H9 (cell line): ENCODE measurements around the gene IPO11. TPM values are rescaled to one million over a fixed set of nuclear protein-coding genes. Genes with fewer than 3 reads are reported as not detected.

Experiments
- DNase-seq: peaks from one replicate; pipeline ENCODE4 v3.0.0-alpha.2; 2017
- H2AFZ ChIP-seq: one replicate; pipeline ENCODE4 v1.6.1; 2013; ENCODE audit warnings: mild to moderate bottlenecking, low read length, control low read depth, moderate library complexity
- H2AK5ac ChIP-seq: 2 replicates; pipeline ENCODE4 v1.6.1; 2013; ENCODE audit warnings: low read length, control low read depth, mixed read lengths; ENCODE audit not compliant: insufficient read length
- H2BK120ac ChIP-seq: one replicate; pipeline ENCODE4 v1.6.1; 2013; ENCODE audit warnings: low read depth, mild to moderate bottlenecking, low read length, control low read depth, inconsistent platforms; ENCODE audit not compliant: poor library complexity, severe bottlenecking
- H2BK12ac ChIP-seq: 2 replicates; pipeline ENCODE4 v1.6.1; 2013; ENCODE audit warnings: low read length, control low read depth, mixed read lengths, low read depth; ENCODE audit not compliant: insufficient read length
- H2BK15ac ChIP-seq: 2 replicates; pipeline ENCODE4 v1.6.1; 2013; ENCODE audit warnings: low read depth, low read length, control low read depth
- H2BK20ac ChIP-seq: one replicate; pipeline ENCODE4 v1.6.1; 2013; ENCODE audit warnings: low read depth, mild to moderate bottlenecking, low read length, control low read depth, inconsistent platforms; ENCODE audit not compliant: poor library complexity, severe bottlenecking
- H2BK5ac ChIP-seq: 2 replicates; pipeline ENCODE4 v1.6.1; 2013; ENCODE audit warnings: low read length, control low read depth, mixed read lengths; ENCODE audit not compliant: insufficient read length
- H3K14ac ChIP-seq: 2 replicates; pipeline ENCODE4 v1.6.1; 2013; ENCODE audit warnings: low read length, control low read depth; ENCODE audit not compliant: insufficient read depth
- H3K18ac ChIP-seq: 2 replicates; pipeline ENCODE4 v1.6.1; 2013; ENCODE audit warnings: low read depth, mild to moderate bottlenecking, mixed read lengths, low read length, control low read depth; ENCODE audit not compliant: insufficient read length
- H3K23ac ChIP-seq: 2 replicates; pipeline ENCODE4 v1.6.1; 2013; ENCODE audit warnings: low read length, control low read depth, mixed read lengths, low read depth; ENCODE audit not compliant: insufficient read length
- H3K23me2 ChIP-seq: 2 replicates; pipeline ENCODE4 v1.6.1; 2013; ENCODE audit warnings: low read depth, mild to moderate bottlenecking, mixed read lengths, low read length, control low read depth; ENCODE audit not compliant: insufficient read length, poor library complexity, severe bottlenecking
- H3K27ac ChIP-seq: 2 replicates; pipeline ENCODE4 v1.5.1; 2013; ENCODE audit warnings: low read length, control low read depth, mixed read lengths, low read depth; ENCODE audit not compliant: insufficient read length
- H3K27me3 ChIP-seq: 2 replicates; pipeline ENCODE4 v1.6.1; 2013; ENCODE audit warnings: low read length, control low read depth, inconsistent platforms; ENCODE audit not compliant: insufficient read depth
- H3K4ac ChIP-seq: 2 replicates; pipeline ENCODE4 v1.6.1; 2013; ENCODE audit warnings: low read depth, mild to moderate bottlenecking, control low read depth, inconsistent platforms, low read length, moderate library complexity
- H3K4me1 ChIP-seq: 2 replicates; pipeline ENCODE4 v1.6.1; 2013; ENCODE audit warnings: low read length, control low read depth, inconsistent platforms; ENCODE audit not compliant: insufficient read depth
- H3K4me2 ChIP-seq: 2 replicates; pipeline ENCODE4 v1.6.1; 2013; ENCODE audit warnings: low read length, control low read depth, mixed read lengths; ENCODE audit not compliant: insufficient read length, insufficient read depth
- H3K56ac ChIP-seq: 2 replicates; pipeline ENCODE4 v1.6.1; 2013; ENCODE audit warnings: low read depth, mild to moderate bottlenecking, mixed read lengths, low read length, control low read depth; ENCODE audit not compliant: insufficient read length
- H3K79me1 ChIP-seq: 2 replicates; pipeline ENCODE4 v1.6.1; 2013; ENCODE audit warnings: low read depth, mild to moderate bottlenecking, moderate library complexity, low read length, control low read depth, inconsistent platforms; ENCODE audit not compliant: insufficient read depth, poor library complexity, severe bottlenecking
- H3K79me2 ChIP-seq: 2 replicates; pipeline ENCODE4 v1.6.1; 2013; ENCODE audit warnings: low read length, control low read depth, inconsistent platforms; ENCODE audit not compliant: insufficient read depth
- H3K9ac ChIP-seq: 2 replicates; pipeline ENCODE4 v1.6.1; 2013; ENCODE audit warnings: low read length, control low read depth, mixed read lengths; ENCODE audit not compliant: insufficient read length; ENCODE audit errors: extremely low read depth
- H3K9me3 ChIP-seq: one replicate; pipeline ENCODE4 v1.6.1; 2013; ENCODE audit warnings: low read depth, low read length, inconsistent platforms; ENCODE audit not compliant: control insufficient read depth
- H3T11ph ChIP-seq: one replicate; pipeline ENCODE4 v1.6.1; 2013; ENCODE audit warnings: mild to moderate bottlenecking, low read length, control low read depth, inconsistent platforms
- H4K20me1 ChIP-seq: one replicate; pipeline ENCODE4 v1.6.1; 2013; ENCODE audit not compliant: control insufficient read depth, insufficient read length, insufficient read depth
- H4K5ac ChIP-seq: 2 replicates; pipeline ENCODE4 v1.6.1; 2013; ENCODE audit warnings: low read depth, mild to moderate bottlenecking, mixed read lengths, low read length, control low read depth; ENCODE audit not compliant: insufficient read length
- H4K8ac ChIP-seq: replicated peaks from 2 replicates; pipeline ENCODE4 v1.6.1; 2013; ENCODE audit warnings: low read length, control low read depth, mixed read lengths, low read depth; ENCODE audit not compliant: insufficient read length
- H4K91ac ChIP-seq: 2 replicates; pipeline ENCODE4 v1.6.1; 2013; ENCODE audit warnings: low read depth, mild to moderate bottlenecking, moderate library complexity, mixed read lengths, low read length, control low read depth; ENCODE audit not compliant: insufficient read length
- H3K27ac Mint-ChIP-seq, 3 experiments: 2 replicates in 2 of 3; 3 replicates in 1 of 3; pipeline ENCODE4 v1.8.0; 2020 to 2021; ENCODE audit warnings: mixed read lengths in 3 of 3, mild to moderate bottlenecking in 1 of 3, moderate library complexity in 1 of 3
- H3K27me3 Mint-ChIP-seq: 2 replicates; pipeline ENCODE4 v1.8.0; 2021; ENCODE audit warnings: low read depth, mild to moderate bottlenecking, moderate library complexity, mixed read lengths
- H3K36me3 Mint-ChIP-seq, 3 experiments: 2 replicates in 2 of 3; 3 replicates in 1 of 3; pipeline ENCODE4 v1.8.0; 2020 to 2021; ENCODE audit warnings: low read depth in 3 of 3, mixed read lengths in 3 of 3; ENCODE audit not compliant: insufficient read depth in 1 of 3
- H3K4me1 Mint-ChIP-seq, 2 experiments: 2 replicates each; pipeline ENCODE4 v1.8.0; 2020; ENCODE audit warnings: mixed read lengths in 2 of 2
- H3K4me3 Mint-ChIP-seq, 2 experiments: 2 replicates in 1 of 2; 3 replicates in 1 of 2; pipeline ENCODE4 v1.8.0; 2020 to 2021; ENCODE audit warnings: mild to moderate bottlenecking in 2 of 2, mixed read lengths in 2 of 2, moderate library complexity in 1 of 2
- H3K9me3 Mint-ChIP-seq, 2 experiments: 2 replicates in 1 of 2; 3 replicates in 1 of 2; pipeline ENCODE4 v1.8.0; 2020; ENCODE audit warnings: mild to moderate bottlenecking in 2 of 2, mixed read lengths in 2 of 2, moderate library complexity in 1 of 2
- CTCF ChIP-seq: fragments of 200-600 bp; sonication (generic); conservative IDR thresholded peaks from 3 replicates; pipeline ENCODE4 v1.8.0; 2021; ENCODE audit warnings: antibody characterized with exemption, mild to moderate bottlenecking
- WGBS: extraction: QIAGEN DNeasy Blood & Tissue Kit; methylation state at CpG from one replicate; pipeline ENCODE4 v1.1.7; 2013; ENCODE audit warnings: missing lambda C conversion rate, low lambda C conversion rate, mixed read lengths; ENCODE audit not compliant: insufficient read length; ENCODE audit errors: extremely low coverage; 5-methylcytosine and 5-hydroxymethylcytosine counted together
- total RNA-seq: library from RNA; stranded (reverse); gene quantifications from 2 replicates; pipeline ENCODE4 v1.2.1, GENCODE V29; 2021

IPO11 gene
- total RNA-seq, 1 experiment from 2014 or later = 63.0 TPM

GRCh38 chr5:62450259-62450658 is 37.7 kb downstream of the IPO11 start:
- H3K14ac ChIP-seq = no peak overlapping the region
- Mint-ChIP-seq H3K27ac (no peak overlapping the region), H3K9me3 (no peaks in the 10 kb centered on the region), H3K4me1 (no peaks in the 10 kb centered on the region), H3K4me3 (no peak overlapping the region), H3K36me3 (peaks cover 11 to 39% (median 23%) of the 10 kb centered on the region in 3 experiments; a peak in 6 of 7 replicates), H3K27me3 (no peaks in the 10 kb centered on the region)
- H2AFZ ChIP-seq = no peak overlapping the region
- no peak overlapping the region for H4K5ac ChIP-seq
- H3K23ac ChIP-seq = no peak overlapping the region
- no peaks in the 10 kb centered on the region for H3K4me1 ChIP-seq
- no peak overlapping the region for H3K27ac ChIP-seq
- no peak overlapping the region for H3K9ac ChIP-seq
- no peaks in the 10 kb centered on the region for H3K9me3 ChIP-seq
- no peak overlapping the region for H3T11ph ChIP-seq
- H2BK5ac ChIP-seq = no peak overlapping the region
- no peak overlapping the region for H2BK15ac ChIP-seq
- no peak overlapping the region for H2BK120ac ChIP-seq
- no peak overlapping the region for H4K8ac ChIP-seq
- no peak for DNase-seq
- no peak overlapping the region for H3K18ac ChIP-seq
- H3K4me2 ChIP-seq = no peak overlapping the region
- no CpG with 5 or more reads among the region's 2 CpGs for WGBS
- H3K23me2 ChIP-seq = no peaks in the 10 kb centered on the region
- H3K79me2 ChIP-seq = no peaks in the 10 kb centered on the region; the same call in 1 of the 2 replicates
- H2AK5ac ChIP-seq = no peak overlapping the region
- no peak overlapping the region for H2BK12ac ChIP-seq
- no peak overlapping the region for H4K91ac ChIP-seq
- H3K79me1 ChIP-seq = no peaks in the 10 kb centered on the region
- no peaks in the 10 kb centered on the region for H3K27me3 ChIP-seq
- TF ChIP-seq CTCF = no peak
- H3K56ac ChIP-seq = no peak overlapping the region
- no peak overlapping the region for H2BK20ac ChIP-seq
- no peak overlapping the region for H3K4ac ChIP-seq
- no peaks in the 10 kb centered on the region for H4K20me1 ChIP-seq
